ENCODE measurements around the gene AAGAB. TPM values are rescaled to one million over a fixed set of nuclear protein-coding genes. Genes with fewer than 3 reads are reported as not detected.
A peak's percentile ranks its signal among the peaks of the same experiment; 100 is the strongest.

The AAGAB gene
- total RNA-seq, 1 donor from 2014 or later, result 20.9 TPM

DNA sequence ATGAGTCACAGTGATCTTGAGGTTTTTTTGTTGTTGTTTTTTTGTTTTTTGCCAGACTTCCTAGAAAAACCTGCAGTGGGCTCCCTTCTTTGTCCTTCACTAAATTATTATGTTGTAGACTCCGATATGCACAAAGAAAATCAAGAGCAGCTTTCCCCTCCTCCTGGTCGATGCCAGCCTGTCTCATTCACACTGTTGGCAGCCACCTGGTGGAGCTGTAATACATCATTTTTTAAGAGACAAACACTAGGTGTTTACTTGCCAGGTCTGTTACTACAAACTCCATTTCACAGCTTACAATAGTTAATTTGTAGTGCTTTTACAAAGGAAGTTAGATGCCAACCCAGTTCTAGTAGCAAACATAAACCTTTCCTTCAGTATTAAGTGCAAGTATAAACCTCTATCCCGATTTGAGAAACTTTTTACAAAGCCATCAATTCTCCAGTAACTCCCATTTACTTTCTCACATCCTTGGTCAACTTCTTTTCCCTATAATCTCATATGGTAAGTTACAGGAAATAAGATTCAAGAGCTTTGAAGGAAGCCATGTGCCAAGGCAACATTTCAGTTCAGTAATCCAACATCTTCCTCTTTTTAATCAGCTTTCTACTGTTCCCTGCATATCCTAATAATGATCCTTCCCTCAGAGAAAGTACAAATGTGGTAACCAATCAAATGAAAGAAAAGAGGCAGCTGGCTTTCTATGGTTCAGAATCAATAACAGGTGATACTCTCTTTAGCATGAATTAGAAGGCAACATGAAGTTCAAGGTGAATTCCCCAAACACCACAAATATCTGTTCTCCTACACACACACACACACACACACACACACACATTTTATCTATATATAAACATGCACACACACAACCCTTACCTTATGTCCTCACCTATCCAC lies 14.0 kb downstream of the AAGAB start:
- Histone ChIP-seq H3K4me1 (peaks cover 18% of the 10 kb centered on the region), H3K9me3 (replicated peaks) (no peaks in the 10 kb centered on the region), H3K4me3 (no peak overlapping the region), H3K27ac (replicated peaks) (no peak overlapping the region), H3K27me3 (ENCODE audit: low read depth) (no peaks in the 10 kb centered on the region), H3K36me3 (peaks cover under 1% of the 10 kb centered on the region)
- intact Hi-C loops (cut with micrococcal nuclease), result no loop called here
- TF ChIP-seq, protein P1, sequence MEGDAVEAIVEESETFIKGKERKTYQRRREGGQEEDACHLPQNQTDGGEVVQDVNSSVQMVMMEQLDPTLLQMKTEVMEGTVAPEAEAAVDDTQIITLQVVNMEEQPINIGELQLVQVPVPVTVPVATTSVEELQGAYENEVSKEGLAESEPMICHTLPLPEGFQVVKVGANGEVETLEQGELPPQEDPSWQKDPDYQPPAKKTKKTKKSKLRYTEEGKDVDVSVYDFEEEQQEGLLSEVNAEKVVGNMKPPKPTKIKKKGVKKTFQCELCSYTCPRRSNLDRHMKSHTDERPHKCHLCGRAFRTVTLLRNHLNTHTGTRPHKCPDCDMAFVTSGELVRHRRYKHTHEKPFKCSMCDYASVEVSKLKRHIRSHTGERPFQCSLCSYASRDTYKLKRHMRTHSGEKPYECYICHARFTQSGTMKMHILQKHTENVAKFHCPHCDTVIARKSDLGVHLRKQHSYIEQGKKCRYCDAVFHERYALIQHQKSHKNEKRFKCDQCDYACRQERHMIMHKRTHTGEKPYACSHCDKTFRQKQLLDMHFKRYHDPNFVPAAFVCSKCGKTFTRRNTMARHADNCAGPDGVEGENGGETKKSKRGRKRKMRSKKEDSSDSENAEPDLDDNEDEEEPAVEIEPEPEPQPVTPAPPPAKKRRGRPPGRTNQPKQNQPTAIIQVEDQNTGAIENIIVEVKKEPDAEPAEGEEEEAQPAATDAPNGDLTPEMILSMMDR (IDR thresholded peaks at IDR 0.05; ENCODE audit: borderline replicate concordance), result peak; percentile 44
- DNase-seq, result no peak

DNA sequence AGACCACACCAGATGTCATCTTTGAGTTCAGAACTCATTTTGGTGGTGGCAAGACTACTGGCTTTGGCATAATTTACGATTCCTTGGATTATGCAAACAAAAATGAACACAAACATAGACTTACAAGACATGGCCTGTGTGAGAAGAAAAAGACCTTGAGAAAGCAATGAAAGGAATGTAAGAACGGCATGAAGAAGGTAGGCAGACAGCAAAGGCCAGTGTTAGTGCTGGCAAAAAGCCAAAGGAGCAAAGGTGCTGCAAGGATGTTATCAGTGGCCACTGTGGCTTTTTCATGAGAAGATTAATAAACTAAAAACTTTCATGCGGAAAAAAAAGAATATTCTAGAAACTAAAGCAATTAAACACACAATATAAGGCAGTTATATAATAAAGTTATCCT lies 21.9 kb downstream of the AAGAB start:
- H3K27ac ChIP-seq (replicated peaks), result no peak overlapping the region
- H3K4me1 ChIP-seq, result no peaks in the 10 kb centered on the region
- H3K4me3 ChIP-seq, result no peak overlapping the region
- H3K27me3 ChIP-seq (ENCODE audit: low read depth), result no peaks in the 10 kb centered on the region
- TF ChIP-seq, protein P1 (IDR thresholded peaks at IDR 0.05; ENCODE audit: borderline replicate concordance), result no peak
- intact Hi-C loops (cut with micrococcal nuclease), result no loop called here
- peaks cover 52% of the 10 kb centered on the region for H3K36me3 ChIP-seq
- DNase-seq, result no peak
- no peaks in the 10 kb centered on the region for H3K9me3 ChIP-seq (replicated peaks)

DNA sequence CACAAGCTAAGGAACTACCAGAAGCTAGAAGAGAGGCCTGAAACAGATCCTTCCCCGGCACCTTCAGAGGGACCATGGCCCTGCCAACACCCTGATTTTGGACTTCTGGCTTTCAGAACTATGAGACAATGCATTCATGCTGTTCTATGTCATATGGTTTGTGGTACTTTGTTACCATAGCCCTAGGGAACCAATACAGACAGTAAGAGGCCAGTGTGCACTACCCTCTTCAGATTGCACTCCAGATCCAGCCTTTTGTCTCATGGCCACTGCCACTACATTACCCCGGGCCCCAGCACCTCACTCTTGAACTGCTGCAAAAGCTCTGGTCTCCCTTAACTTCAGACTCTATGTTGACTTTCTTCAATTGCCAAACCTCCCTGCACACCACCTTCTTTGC lies 24.0 kb downstream of the AAGAB start:
- no peak overlapping the region for H3K4me3 ChIP-seq
- H3K27ac ChIP-seq (replicated peaks), result no peak overlapping the region
- no peaks in the 10 kb centered on the region for H3K4me1 ChIP-seq
- DNase-seq, result no peak
- no peaks in the 10 kb centered on the region for H3K9me3 ChIP-seq (replicated peaks)
- TF ChIP-seq, protein P1 (IDR thresholded peaks at IDR 0.05; ENCODE audit: borderline replicate concordance), result no peak
- peaks cover 52% of the 10 kb centered on the region for H3K36me3 ChIP-seq
- intact Hi-C loops (cut with micrococcal nuclease), result no loop called here
- H3K27me3 ChIP-seq (ENCODE audit: low read depth), result no peaks in the 10 kb centered on the region

DNA sequence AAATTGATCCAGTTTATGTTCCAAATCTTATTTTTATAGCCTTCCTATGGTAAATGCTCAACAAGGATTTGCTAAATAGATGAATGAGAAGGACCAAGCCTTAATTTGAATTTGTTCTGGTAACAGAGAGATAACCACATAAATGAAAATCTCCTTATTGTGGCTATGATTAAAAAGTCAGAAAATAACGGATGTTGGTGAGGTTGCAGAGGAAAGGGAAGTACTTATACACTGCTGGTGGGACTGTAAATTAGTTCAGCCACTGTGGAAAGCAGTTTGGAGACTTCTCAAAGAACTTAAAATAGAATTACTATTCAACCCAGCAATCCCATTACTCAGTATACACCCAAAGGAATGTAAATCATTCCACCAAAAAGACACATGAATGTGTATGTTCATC lies 26.2 kb downstream of the AAGAB start:
- peaks cover 42% of the 10 kb centered on the region for H3K36me3 ChIP-seq
- TF ChIP-seq, protein P1 (IDR thresholded peaks at IDR 0.05; ENCODE audit: borderline replicate concordance), result no peak

DNA sequence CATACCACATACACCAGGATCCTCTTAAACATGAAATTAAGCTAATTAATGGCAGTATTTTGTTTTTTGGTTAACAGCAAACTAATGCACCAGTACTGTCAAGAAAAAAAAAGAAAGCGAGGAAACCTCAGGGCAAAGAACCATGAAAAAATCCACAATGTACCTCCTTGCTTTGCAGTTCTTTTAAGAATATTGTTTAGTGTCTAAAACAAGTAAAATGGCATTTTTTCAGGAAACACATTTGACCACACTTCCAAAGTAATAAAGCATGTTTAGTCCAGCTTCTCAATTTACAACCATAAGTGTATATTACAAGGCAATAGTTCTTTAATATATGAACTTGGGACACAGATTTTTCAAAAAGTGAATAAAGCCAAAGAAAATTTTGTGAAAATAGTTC lies 26.6 kb downstream of the AAGAB start:
- Histone ChIP-seq H3K36me3 (peaks cover 38% of the 10 kb centered on the region), H3K4me3 (no peak overlapping the region), H3K9me3 (replicated peaks) (no peaks in the 10 kb centered on the region), H3K27me3 (ENCODE audit: low read depth) (no peaks in the 10 kb centered on the region), H3K4me1 (no peaks in the 10 kb centered on the region), H3K27ac (replicated peaks) (no peak overlapping the region)
- intact Hi-C loops (cut with micrococcal nuclease), result no loop called here
- TF ChIP-seq, protein P1 (IDR thresholded peaks at IDR 0.05; ENCODE audit: borderline replicate concordance), result no peak
- DNase-seq, result no peak

More for the DNA sequence above, 26.2 kb downstream of the AAGAB start:
- no peak for DNase-seq
- Histone ChIP-seq H3K27ac (replicated peaks) (no peak overlapping the region), H3K9me3 (replicated peaks) (no peaks in the 10 kb centered on the region), H3K27me3 (ENCODE audit: low read depth) (no peaks in the 10 kb centered on the region), H3K4me1 (no peaks in the 10 kb centered on the region), H3K4me3 (no peak overlapping the region)
- intact Hi-C loops (cut with micrococcal nuclease), result no loop called here
